Left colon (tissue), 2 donors: ENCODE data around the gene SATB1. TPM values are rescaled to one million over a fixed set of nuclear protein-coding genes. Genes with fewer than 3 reads are reported as not detected.
A peak's percentile ranks its signal among the peaks of the same experiment; 100 is the strongest.
"Not testable (repeated sequence)": the region's sequence is repeated elsewhere in the genome, so short reads cannot be mapped to it uniquely, and the experiment has no call there.

Source experiments
- ATAC-seq: fragments of 200-7000 bp; cut with Tn5 transposase; one replicate; pipeline ENCODE4 v1.9.1; 2020; ENCODE audit warnings: mild to moderate bottlenecking, moderate library complexity
- DNase-seq, 2 donors: peaks; one replicate each; pipeline ENCODE4 v3.0.0-alpha.2; 2020
- intact Hi-C, 2 donors: fragments of 100-400 bp; cut with DNase I in 1 of 2; cut with micrococcal nuclease in 1 of 2; formaldehyde crosslinking; loops; one replicate each; pipeline versions ENCODE4 v1.11.2 to v1.14.0; 2022; cut with DNase I, micrococcal nuclease
- long read RNA-seq: library from polyadenylated mRNA; unstranded; transcript quantifications from one replicate; pipeline ENCODE4 v2.0.0, GENCODE V29; 2021
- total RNA-seq, 2 donors: library from RNA; stranded (reverse); fragmentation: NEBNext Ultra II Directional; extraction: Animal tissue kit (Norgen Biotek cat#: 25700); gene quantifications; one replicate each; pipeline ENCODE4 v1.2.1, GENCODE V29; 2021
- donor health status: DM: no; HTN: no; CAD: no.
- donor health status: DM: yes; HTN: yes; CAD: no.

SATB1 gene
- 10 to 100 TPM; 27.2 to 38.3 TPM for total RNA-seq
- long read RNA-seq, full-length matches to known transcripts, result 5 of 14 reads
- long read RNA-seq, partial matches to known transcripts, result 3 of 14 reads
- long read RNA-seq, other reads (novel, unspliced or antisense), result 6 of 14 reads

GRCh38 chr3:18424729-18425640, at the start of gene SATB1:
TSS of gene SATB1 (minus strand) at chr3:18425339. CDS start at chr3:18420967, 4,372 bp downstream.
- peak; percentile 86 to 89 for DNase-seq
- peak; percentile 73 for ATAC-seq
- intact Hi-C loops, result no loop called here

GRCh38 chr3:18474202-18474601, 49.1 kb upstream of the SATB1 start:
- no peak for ATAC-seq
- intact Hi-C loops, result no loop called here
- no peak for DNase-seq

- peak; percentile 83 for ATAC-seq
- intact Hi-C loops, result no loop called here
These were observed 44.6 kb upstream of the SATB1 start for GRCh38 chr3:18469775-18470174.

GRCh38 chr3:18466136-18466535, 41.0 kb upstream of the SATB1 start:
- ATAC-seq (no peak), DNase-seq (no peak)
- intact Hi-C loops, result no loop called here

More at GRCh38 chr3:18469775-18470174, 44.6 kb upstream of the SATB1 start:
- DNase-seq, result peak in 1 of 2 donors; percentile 9

GRCh38 chr3:18454766-18455165, 29.6 kb upstream of the SATB1 start:
- intact Hi-C loops, result no loop called here
- ATAC-seq, result no peak
- DNase-seq, result no peak

- ATAC-seq, intact Hi-C loops, DNase-seq: not testable (repeated sequence)
These were observed 24.5 kb upstream of the SATB1 start for GRCh38 chr3:18449618-18450017.

- DNase-seq (no peak), ATAC-seq (no peak)
- intact Hi-C loops, result no loop called here
These were observed 22.6 kb upstream of the SATB1 start for GRCh38 chr3:18447720-18448119.

- intact Hi-C loops, result no loop called here
- peak in 1 of 2 donors; percentile 10 for DNase-seq
- ATAC-seq, result no peak
These were observed 21.1 kb upstream of the SATB1 start for GRCh38 chr3:18446149-18446825.

- ATAC-seq (peak; percentile 28), DNase-seq (peak; percentile 33 to 51)
- intact Hi-C loops, result no loop called here
These were observed 20.4 kb upstream of the SATB1 start for GRCh38 chr3:18445401-18446148.

- intact Hi-C loops, result no loop called here
- DNase-seq (peak; percentile 47 to 82), ATAC-seq (peak; percentile 86)
These were observed 19.7 kb upstream of the SATB1 start for GRCh38 chr3:18444595-18445400.

- intact Hi-C loops, result no loop called here
- ATAC-seq (peak; percentile 33), DNase-seq (peak; percentile 34 to 48)
These were observed 18.8 kb upstream of the SATB1 start for GRCh38 chr3:18443665-18444594.

GRCh38 chr3:18442756-18443664, 17.9 kb upstream of the SATB1 start:
- intact Hi-C loops, result no loop called here
- no peak for DNase-seq

GRCh38 chr3:18441551-18441950, 16.4 kb upstream of the SATB1 start:
- no peak for DNase-seq
- intact Hi-C loops, result no loop called here

More at GRCh38 chr3:18442756-18443664, 17.9 kb upstream of the SATB1 start:
- no peak for ATAC-seq

GRCh38 chr3:18440066-18440722, 15.1 kb upstream of the SATB1 start:
- ATAC-seq (no peak), DNase-seq (no peak)
- intact Hi-C loops, result no loop called here

More at GRCh38 chr3:18441551-18441950, 16.4 kb upstream of the SATB1 start:
- no peak for ATAC-seq

GRCh38 chr3:18439281-18439680, 14.1 kb upstream of the SATB1 start:
- intact Hi-C loops, result no loop called here
- no peak for DNase-seq
- no peak for ATAC-seq

GRCh38 chr3:18438586-18438985, 13.4 kb upstream of the SATB1 start:
- DNase-seq (no peak), ATAC-seq (peak; percentile 36)
- intact Hi-C loops, result no loop called here
